ENCODE results near the gene GAS2L1. TPM values are rescaled to one million over a fixed set of nuclear protein-coding genes. Genes with fewer than 3 reads are reported as not detected.

The GAS2L1 gene
- total and polyA plus RNA-seq, 4 donors: 11.4 to 22.3 (median 21.2) TPM

- ATAC-seq (ENCODE audit: low FRiP score) (no peak), DNase-seq (peak; percentile 44 to 73)
- no peak overlapping the region for H3K4me3 ChIP-seq (ENCODE audit: low read length in 2 of 2)
- H3K36me3 ChIP-seq (ENCODE audit: control insufficient read depth in 1 of 2, insufficient read depth in 2 of 2, low read length in 1 of 2): no peaks in the 10 kb centered on the region
- 3 to 4% methylated on average over 64 to 69 of the region's 69 CpGs for WGBS, 2 donors
- no peaks in the 10 kb centered on the region for H3K27me3 ChIP-seq (ENCODE audit: control insufficient read depth in 1 of 2, insufficient read depth in 2 of 2, low read length in 1 of 2)
- no peak overlapping the region for H3K27ac ChIP-seq (ENCODE audit: low read depth in 1 of 2, low read length in 2 of 2)
- H3K4me1 ChIP-seq (ENCODE audit: control insufficient read depth in 1 of 2, insufficient read depth in 2 of 2, low read length in 2 of 2): no peaks in the 10 kb centered on the region
- no peaks in the 10 kb centered on the region for H3K9me3 ChIP-seq (ENCODE audit: control insufficient read depth, low read length)
- intact Hi-C loops (cut with DNase I): loop anchor here in 1 of 2 donors (5.0 kb wide), 1 partner anchor 73 kb away; the partner anchor contains the start of gene AP1B1
Observed at GRCh38 chr22:29314537-29315285, 8.3 kb downstream of the GAS2L1 start.

- H3K27ac ChIP-seq (ENCODE audit: low read depth in 1 of 2, low read length in 2 of 2): no peak within 1 kb of the TSS
- H3K27me3 ChIP-seq (ENCODE audit: control insufficient read depth in 1 of 2, insufficient read depth in 2 of 2, low read length in 1 of 2): no peaks in the 10 kb centered on the region
- no peak for ATAC-seq (ENCODE audit: low FRiP score)
- intact Hi-C loops (cut with DNase I): no loop called here
- WGBS, 2 donors: 4 to 6% methylated on average over 99 to 103 of the region's 103 CpGs
- H3K36me3 ChIP-seq (ENCODE audit: control insufficient read depth in 1 of 2, insufficient read depth in 2 of 2, low read length in 1 of 2): no peaks in the 10 kb centered on the region
- no peaks in the 10 kb centered on the region for H3K9me3 ChIP-seq (ENCODE audit: control insufficient read depth, low read length)
- peak; percentile 42 to 71 for DNase-seq
- H3K4me3 ChIP-seq (ENCODE audit: low read length in 2 of 2): peak within 1 kb of the TSS; percentile 4 to 13
- no peaks in the 10 kb centered on the region for H3K4me1 ChIP-seq (ENCODE audit: control insufficient read depth in 1 of 2, insufficient read depth in 2 of 2, low read length in 2 of 2)
Observed at GRCh38 chr22:29315286-29316140, 9.1 kb downstream of the GAS2L1 start, which contains the start of gene RASL10A. Gene RASL10A, minus strand, starts transcription at chr22:29315697. Its CDS starts 451 bp downstream, at chr22:29315246.

DNA sequence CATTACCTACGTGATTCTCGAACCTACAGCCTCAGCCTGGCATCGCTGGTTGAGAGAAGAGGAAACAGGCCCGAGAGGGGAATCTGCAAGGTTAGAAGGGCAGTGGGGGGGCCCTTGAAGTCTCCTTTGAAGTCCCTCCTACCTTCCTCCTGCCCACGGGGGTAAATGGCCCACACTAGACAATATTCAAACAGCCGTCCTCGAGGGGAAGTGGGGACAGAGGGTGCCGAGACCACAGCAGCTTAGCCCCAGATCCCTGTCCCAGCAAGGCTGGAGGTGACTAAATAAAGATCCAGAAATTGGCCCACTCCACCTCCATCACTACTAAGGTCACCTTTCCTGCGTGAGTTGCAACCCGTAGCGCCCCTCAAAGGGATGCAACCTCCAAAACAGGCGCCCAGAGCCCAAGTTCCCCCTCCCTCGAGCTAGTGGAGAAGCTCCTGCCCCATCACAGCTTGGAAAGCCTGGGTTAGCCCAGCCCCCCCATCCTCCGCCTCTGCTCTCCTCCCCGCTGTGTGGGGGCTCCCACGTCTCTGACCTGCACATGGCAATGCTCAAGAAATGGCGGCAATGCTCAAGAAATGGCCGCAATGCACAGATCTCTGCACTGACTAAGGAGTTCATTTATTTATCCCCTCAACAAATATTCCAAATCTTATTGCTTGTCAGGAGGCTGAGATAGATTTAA lies 9.8 kb downstream of the GAS2L1 start:
- no peak for ATAC-seq (ENCODE audit: low FRiP score)
- Histone ChIP-seq H3K27me3 (ENCODE audit: control insufficient read depth in 1 of 2, insufficient read depth in 2 of 2, low read length in 1 of 2) (no peaks in the 10 kb centered on the region), H3K9me3 (ENCODE audit: control insufficient read depth, low read length) (no peaks in the 10 kb centered on the region), H3K27ac (ENCODE audit: low read depth in 1 of 2, low read length in 2 of 2) (no peak overlapping the region), H3K4me1 (ENCODE audit: control insufficient read depth in 1 of 2, insufficient read depth in 2 of 2, low read length in 2 of 2) (no peaks in the 10 kb centered on the region), H3K4me3 (ENCODE audit: low read length in 2 of 2) (no peak overlapping the region), H3K36me3 (ENCODE audit: control insufficient read depth in 1 of 2, insufficient read depth in 2 of 2, low read length in 1 of 2) (no peaks in the 10 kb centered on the region)
- intact Hi-C loops (cut with DNase I): no loop called here
- peak; percentile 30 to 64 for DNase-seq
- 70 to 76% methylated on average over 18 of the region's 18 CpGs for WGBS, 2 donors

GRCh38 chr22:29317827-29318454 lies 11.5 kb downstream of the GAS2L1 start:
- Histone ChIP-seq H3K4me1 (ENCODE audit: control insufficient read depth in 1 of 2, insufficient read depth in 2 of 2, low read length in 2 of 2) (no peaks in the 10 kb centered on the region), H3K27me3 (ENCODE audit: control insufficient read depth in 1 of 2, insufficient read depth in 2 of 2, low read length in 1 of 2) (no peaks in the 10 kb centered on the region), H3K4me3 (ENCODE audit: low read length in 2 of 2) (no peak overlapping the region), H3K9me3 (ENCODE audit: control insufficient read depth, low read length) (no peaks in the 10 kb centered on the region), H3K36me3 (ENCODE audit: control insufficient read depth in 1 of 2, insufficient read depth in 2 of 2, low read length in 1 of 2) (no peaks in the 10 kb centered on the region), H3K27ac (ENCODE audit: low read depth in 1 of 2, low read length in 2 of 2) (no peak overlapping the region)
- WGBS, 2 donors: 91 to 93% methylated on average over 18 of the region's 18 CpGs
- intact Hi-C loops (cut with DNase I): no loop called here
- peak in 1 of 2 donors; percentile 50 for DNase-seq
- ATAC-seq (ENCODE audit: low FRiP score): no peak

DNA sequence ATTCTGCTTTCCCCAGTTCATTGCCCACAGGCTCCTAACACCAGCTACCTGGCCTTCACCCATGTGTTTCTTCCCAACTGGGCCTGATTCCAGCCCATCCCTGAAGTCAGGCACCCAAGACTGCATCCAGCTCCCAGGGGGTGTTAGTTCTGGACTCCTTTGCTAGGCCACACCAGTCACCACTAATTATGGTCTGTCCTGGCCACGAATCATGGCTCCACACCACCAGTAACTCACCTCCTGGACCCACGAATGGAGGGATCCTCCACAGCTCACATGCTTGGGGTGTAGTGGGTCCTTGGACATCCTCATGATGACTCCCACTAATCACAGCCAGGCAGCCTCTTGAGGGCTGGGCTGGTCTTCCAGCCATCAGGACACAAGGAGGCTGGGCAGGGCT lies 12.6 kb downstream of the GAS2L1 start:
- ATAC-seq (ENCODE audit: low FRiP score) (no peak), DNase-seq (no peak)
- H3K9me3 ChIP-seq (ENCODE audit: control insufficient read depth, low read length): no peaks in the 10 kb centered on the region
- H3K27ac ChIP-seq (ENCODE audit: low read depth in 1 of 2, low read length in 2 of 2): no peak overlapping the region
- H3K27me3 ChIP-seq (ENCODE audit: control insufficient read depth in 1 of 2, insufficient read depth in 2 of 2, low read length in 1 of 2): no peaks in the 10 kb centered on the region
- no peaks in the 10 kb centered on the region for H3K4me1 ChIP-seq (ENCODE audit: control insufficient read depth in 1 of 2, insufficient read depth in 2 of 2, low read length in 2 of 2)
- intact Hi-C loops (cut with DNase I): no loop called here
- H3K4me3 ChIP-seq (ENCODE audit: low read length in 2 of 2): no peak overlapping the region
- 62 to 64% methylated on average over 2 of the region's 2 CpGs for WGBS, 2 donors
- no peaks in the 10 kb centered on the region for H3K36me3 ChIP-seq (ENCODE audit: control insufficient read depth in 1 of 2, insufficient read depth in 2 of 2, low read length in 1 of 2)

DNA sequence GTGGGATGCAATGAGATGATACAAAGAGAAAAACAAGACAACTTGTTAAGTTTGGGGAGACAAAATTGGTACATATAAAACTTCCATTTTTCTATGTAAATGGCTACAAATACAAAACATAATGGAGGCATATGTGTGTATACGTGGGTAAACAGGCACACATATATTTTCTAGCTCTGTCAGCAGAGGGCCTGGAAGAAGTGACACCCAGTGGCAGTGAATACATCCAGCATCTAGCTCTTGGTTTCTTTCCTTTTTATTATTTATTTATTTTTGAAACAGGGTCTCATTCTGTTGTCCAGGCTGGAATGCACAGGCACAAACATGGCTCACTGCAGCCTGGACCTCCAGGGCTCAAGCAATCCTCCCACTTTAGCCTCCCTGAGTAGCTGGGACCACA lies 14.1 kb downstream of the GAS2L1 start:
- whole genome bisulfite sequencing, 2 donors: 74 to 79% methylated on average over 1 of the region's 1 CpG
- intact Hi-C loops (cut with DNase I): no loop called here
- H3K36me3 ChIP-seq (ENCODE audit: control insufficient read depth in 1 of 2, insufficient read depth in 2 of 2, low read length in 1 of 2): no peaks in the 10 kb centered on the region
- no peaks in the 10 kb centered on the region for H3K4me1 ChIP-seq (ENCODE audit: control insufficient read depth in 1 of 2, insufficient read depth in 2 of 2, low read length in 2 of 2)
- no peaks in the 10 kb centered on the region for H3K9me3 ChIP-seq (ENCODE audit: control insufficient read depth, low read length)
- no peaks in the 10 kb centered on the region for H3K27me3 ChIP-seq (ENCODE audit: control insufficient read depth in 1 of 2, insufficient read depth in 2 of 2, low read length in 1 of 2)
- no peak for DNase-seq
- H3K27ac ChIP-seq (ENCODE audit: low read depth in 1 of 2, low read length in 2 of 2): no peak overlapping the region
- no peak for ATAC-seq (ENCODE audit: low FRiP score)
- H3K4me3 ChIP-seq (ENCODE audit: low read length in 2 of 2): no peak overlapping the region

DNA sequence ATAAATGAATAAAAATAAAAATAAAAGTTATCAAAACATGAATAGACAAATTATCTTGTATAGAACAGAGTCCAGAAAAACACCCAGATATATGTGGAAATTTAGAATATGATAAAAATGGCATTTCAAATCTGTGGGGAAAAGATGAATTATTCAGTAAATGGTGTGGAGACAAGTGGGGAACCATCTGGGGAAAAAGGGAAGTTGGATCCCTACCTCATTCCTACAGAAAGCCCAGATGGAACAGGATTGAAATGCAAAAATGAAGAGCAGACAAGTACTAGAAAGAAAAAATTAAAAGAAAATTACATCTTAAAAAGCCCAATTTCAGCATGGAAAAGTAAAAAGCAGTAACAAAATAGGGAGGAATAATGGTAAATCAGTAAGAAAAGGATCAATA lies 17.2 kb downstream of the GAS2L1 start:
- Histone ChIP-seq H3K27me3 (ENCODE audit: control insufficient read depth in 1 of 2, insufficient read depth in 2 of 2, low read length in 1 of 2) (no peaks in the 10 kb centered on the region), H3K9me3 (ENCODE audit: control insufficient read depth, low read length) (no peaks in the 10 kb centered on the region), H3K36me3 (ENCODE audit: control insufficient read depth in 1 of 2, insufficient read depth in 2 of 2, low read length in 1 of 2) (peaks cover 0 to 4% of the 10 kb centered on the region in 2 donors), H3K4me1 (ENCODE audit: control insufficient read depth in 1 of 2, insufficient read depth in 2 of 2, low read length in 2 of 2) (no peaks in the 10 kb centered on the region), H3K4me3 (ENCODE audit: low read length in 2 of 2) (no peak overlapping the region), H3K27ac (ENCODE audit: low read depth in 1 of 2, low read length in 2 of 2) (no peak overlapping the region)
- ATAC-seq (ENCODE audit: low FRiP score) (no peak), DNase-seq (no peak)
- intact Hi-C loops (cut with DNase I): no loop called here

DNA sequence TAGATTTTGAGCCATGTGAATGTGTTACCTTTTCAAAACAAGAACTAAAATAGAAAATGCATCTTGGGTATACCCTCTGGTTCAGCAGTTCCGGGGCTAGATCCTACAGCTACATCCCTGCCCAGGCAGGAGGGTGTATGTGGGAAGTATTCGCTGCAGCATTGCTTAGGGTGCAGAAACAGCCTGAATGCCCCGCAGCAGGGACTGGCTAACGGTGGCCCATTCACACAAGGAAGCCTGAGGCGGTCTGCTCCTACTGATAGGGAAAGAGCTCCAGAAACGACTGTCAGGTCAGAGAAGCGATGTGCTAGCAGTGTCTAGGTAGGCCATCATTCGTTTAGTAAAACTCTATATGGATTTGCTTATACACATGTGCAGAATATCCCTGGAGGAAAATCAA lies 18.9 kb downstream of the GAS2L1 start:
- H3K4me1 ChIP-seq (ENCODE audit: control insufficient read depth in 1 of 2, insufficient read depth in 2 of 2, low read length in 2 of 2): no peaks in the 10 kb centered on the region
- H3K9me3 ChIP-seq (ENCODE audit: control insufficient read depth, low read length): no peaks in the 10 kb centered on the region
- H3K36me3 ChIP-seq (ENCODE audit: control insufficient read depth in 1 of 2, insufficient read depth in 2 of 2, low read length in 1 of 2): peaks cover 0 to 4% of the 10 kb centered on the region in 2 donors
- H3K4me3 ChIP-seq (ENCODE audit: low read length in 2 of 2): no peak overlapping the region
- no peaks in the 10 kb centered on the region for H3K27me3 ChIP-seq (ENCODE audit: control insufficient read depth in 1 of 2, insufficient read depth in 2 of 2, low read length in 1 of 2)
- no peak for ATAC-seq (ENCODE audit: low FRiP score)
- intact Hi-C loops (cut with DNase I): no loop called here
- 86 to 88% methylated on average over 8 of the region's 8 CpGs for WGBS, 2 donors
- no peak overlapping the region for H3K27ac ChIP-seq (ENCODE audit: low read depth in 1 of 2, low read length in 2 of 2)
- no peak for DNase-seq
